HepG2 (cell line): ENCODE results near the gene SPTBN4. TPM values are rescaled to one million over a fixed set of nuclear protein-coding genes. Genes with fewer than 3 reads are reported as not detected.

Source experiments
- ATAC-seq: fragments of 200-7000 bp; cut with Tn5 transposase; 3 replicates; pipeline ENCODE4 v1.9.1; 2020; ENCODE audit warnings: mild to moderate bottlenecking, moderate library complexity
- BruUV-seq: library from RNA; stranded (reverse); fragments of 400-500 nt; replicated peaks from 2 replicates; lab custom pipeline; 2021; lab: Mats Ljungman, UMichigan
- CTCF ChIA-PET: fragments of 300-600 bp; formaldehyde crosslinking; extraction: SDS; loops from one replicate; lab custom pipeline; 2021; ENCODE audit warnings: low total read pairs, inconsistent platforms, low intra/inter-chr PET ratio; lab: Yijun Ruan, JAX
- POLR2A ChIA-PET: fragments of 350-600 bp; sonication (Branson Sonifier 250); formaldehyde crosslinking; loops from one replicate; lab custom pipeline; 2020; ENCODE audit warnings: antibody characterized with exemption, inconsistent platforms; lab: Yijun Ruan, JAX
- DNase-seq: peaks from one replicate; pipeline ENCODE4 v3.0.0-alpha.2; 2015; ENCODE audit warnings: low spot score
- FAIRE-seq: peaks from 3 replicates; lab custom pipeline; 2011; peaks lifted over from hg19 to GRCh38; lab: Jason Lieb, UNC
- H2AFZ ChIP-seq: one replicate; pipeline ENCODE4 v1.6.1; 2011; ENCODE audit warnings: low read length, inconsistent platforms
- H3K27ac ChIP-seq: fragments of 300-600 bp; 3 replicates; pipeline ENCODE4 v1.8.0; 2011; ENCODE audit warnings: mixed run types, mild to moderate bottlenecking, mixed read lengths, low read length, inconsistent platforms; ENCODE audit not compliant: insufficient read depth; ENCODE audit errors: extremely low read length
- H3K27me3 ChIP-seq, 2 experiments: fragments of 200-600 bp in 1 of 2; 2 replicates in 1 of 2; 3 replicates in 1 of 2; pipeline versions ENCODE4 v1.6.0 to v1.8.0; 2011; ENCODE audit warnings: low read length in 2 of 2, mild to moderate bottlenecking in 2 of 2, moderate library complexity in 2 of 2, inconsistent platforms in 1 of 2; ENCODE audit not compliant: insufficient read depth in 2 of 2, control insufficient read depth in 1 of 2
- H3K36me3 ChIP-seq, 2 experiments: fragments of 200-600 bp in 1 of 2; replicated peaks in 1 of 2; 2 replicates in 1 of 2; 3 replicates in 1 of 2; pipeline versions ENCODE4 v1.5.1 to v1.8.0; 2011; ENCODE audit warnings: low read length in 2 of 2, inconsistent platforms in 1 of 2; ENCODE audit not compliant: insufficient read depth in 2 of 2, control insufficient read depth in 1 of 2
- H3K4me1 ChIP-seq: 2 replicates; pipeline ENCODE4 v1.5.1; 2012; ENCODE audit warnings: low read length, inconsistent platforms; ENCODE audit not compliant: insufficient read depth
- H3K4me2 ChIP-seq: 2 replicates; pipeline ENCODE4 v1.6.0; 2011; ENCODE audit warnings: low read depth, low read length, inconsistent platforms
- H3K4me3 ChIP-seq, 3 experiments: fragments of 200-600 bp in 1 of 3; sonication (generic), shearing (Covaris generic) in 1 of 3; replicated peaks in 1 of 3; 2 replicates each; pipeline ENCODE4 v1.5.1; 2011 to 2016; ENCODE audit warnings: low read length in 3 of 3, inconsistent platforms in 2 of 3, low read depth in 2 of 3, mild to moderate bottlenecking in 2 of 3, control low read depth in 1 of 3, mixed read lengths in 1 of 3; ENCODE audit not compliant: insufficient read depth in 1 of 3
- H3K79me2 ChIP-seq: one replicate; pipeline ENCODE4 v1.6.1; 2011; ENCODE audit warnings: low read length, inconsistent platforms; ENCODE audit not compliant: insufficient read depth
- H3K9ac ChIP-seq: 2 replicates; pipeline ENCODE4 v1.6.0; 2011; ENCODE audit warnings: mild to moderate bottlenecking, low read depth, low read length, inconsistent platforms; ENCODE audit not compliant: insufficient read depth
- H3K9me3 ChIP-seq: 2 replicates; pipeline ENCODE4 v1.5.1; 2012; ENCODE audit warnings: mild to moderate bottlenecking, low read length
- H4K20me1 ChIP-seq: 2 replicates; pipeline ENCODE4 v1.6.0; 2011; ENCODE audit warnings: inconsistent platforms, mild to moderate bottlenecking, low read length, moderate library complexity; ENCODE audit not compliant: insufficient read depth
- ATF2 ChIP-seq: sonication (generic); formaldehyde crosslinking; IDR thresholded peaks from 2 replicates; pipeline ENCODE4 v1.4.0; 2020; ENCODE audit warnings: missing genetic modification reagents
- CHD2 ChIP-seq: IDR thresholded peaks from 2 replicates; pipeline ENCODE4 v1.6.1; 2011; ENCODE audit warnings: low read depth, low read length, improper control_type of control experiment
- DBP ChIP-seq: sonication (generic); formaldehyde crosslinking; IDR thresholded peaks from 2 replicates; pipeline ENCODE4 v1.4.0; 2020; ENCODE audit warnings: missing genetic modification reagents; ENCODE audit errors: not compliant biosample characterization
- FOSL1 ChIP-seq: sonication (generic); formaldehyde crosslinking; IDR thresholded peaks from 2 replicates; pipeline ENCODE4 v1.9.0; 2021; ENCODE audit warnings: missing genetic modification reagents, borderline replicate concordance
- GPN1 ChIP-seq: sonication (generic); formaldehyde crosslinking; IDR thresholded peaks from 2 replicates; pipeline ENCODE4 v1.5.1; 2020; ENCODE audit warnings: missing genetic modification reagents, borderline replicate concordance
- HDAC1 ChIP-seq: sonication (generic); formaldehyde crosslinking; IDR thresholded peaks from 2 replicates; pipeline ENCODE4 v1.5.1; 2020; ENCODE audit warnings: mild to moderate bottlenecking, missing genetic modification reagents
- HNF4G ChIP-seq, 2 experiments: sonication (generic) in 1 of 2; formaldehyde crosslinking in 1 of 2; IDR thresholded peaks; 2 replicates each; pipeline versions ENCODE4 v1.4.0 to v1.6.1; 2011 to 2020; ENCODE audit warnings: borderline replicate concordance in 2 of 2, low read depth in 2 of 2, mild to moderate bottlenecking in 2 of 2, low read length in 1 of 2, missing genetic modification reagents in 1 of 2, moderate library complexity in 1 of 2
- HNRNPLL ChIP-seq: fragments of 200-400 bp; formaldehyde crosslinking; IDR thresholded peaks from 2 replicates; pipeline ENCODE4 v1.6.1; 2017; ENCODE audit warnings: mild to moderate bottlenecking, low read depth, low read length; ENCODE audit not compliant: poor library complexity, severe bottlenecking
- MBNL3 ChIP-seq: fragments of 250-450 bp; sonication (Bioruptor Pico); conservative IDR thresholded peaks from 2 replicates; pipeline ENCODE4 v1.8.0; 2022; ENCODE audit warnings: mild to moderate bottlenecking, inconsistent platforms
- NFKBIZ ChIP-seq: IDR thresholded peaks from 2 replicates; pipeline ENCODE4 v1.6.1; 2018; ENCODE audit warnings: missing genetic modification reagents, missing compliant biosample characterization
- POLR2AphosphoS5 ChIP-seq: IDR thresholded peaks from 2 replicates; pipeline ENCODE4 v1.6.1; 2012; ENCODE audit warnings: low read depth, low read length
- ZNF335 ChIP-seq: sonication (generic); formaldehyde crosslinking; IDR thresholded peaks from 2 replicates; pipeline ENCODE4 v1.4.0; 2020; ENCODE audit warnings: missing genetic modification reagents
- WGBS: methylation state at CpG from one replicate; pipeline ENCODE4 v1.1.6; 2017; ENCODE audit warnings: low lambda C conversion rate; 5-methylcytosine and 5-hydroxymethylcytosine counted together
- in situ Hi-C: cut with HindIII; loops from 2 replicates; pipeline ENCODE4 v1.10.0; 2017; ENCODE audit warnings: low pct_unique_long_range_greater_than_20kb; ENCODE audit not compliant: extremely low pct_ligation_motif_present
- intact Hi-C: fragments of 100-400 bp; cut with micrococcal nuclease; formaldehyde crosslinking; loops from one replicate; pipeline ENCODE4 v1.10.0; 2022; ENCODE audit not compliant: unreplicated experiment
- polyA plus RNA-seq, 8 experiments: library from polyadenylated mRNA; depleted of rRNA in 3 of 8; stranded (reverse) in 7 of 8; unstranded in 1 of 8; fragments of >200 nt; fragmentation: Illumina TruSeq in 4 of 8; extraction: Trizol in 4 of 8; gene quantifications; 2 replicates each; pipeline versions ENCODE4 v1.2.1 to v1.2.3, GENCODE V29; 2011 to 2016; ENCODE audit warnings: low read depth in 4 of 8, missing spikeins in 1 of 8, mixed read lengths in 1 of 8; ENCODE audit not compliant: insufficient read depth in 1 of 8
- total RNA-seq, 5 experiments: library from RNA; depleted of rRNA; stranded (reverse); fragments of >200 nt; fragmentation: Illumina TruSeq; extraction: Trizol; gene quantifications; 2 replicates each; pipeline ENCODE4 v1.2.3, GENCODE V29; 2016; ENCODE audit warnings: low read depth in 1 of 5
- TF ChIP-seq, protein P1 (sequence below), 2 experiments: IDR thresholded peaks; 2 replicates each; pipeline ENCODE4 v1.6.1; 2011 to 2012; ENCODE audit warnings: low read length in 2 of 2, borderline replicate concordance in 1 of 2, low read depth in 1 of 2, mild to moderate bottlenecking in 1 of 2, moderate library complexity in 1 of 2

Gene SPTBN4
- total and polyA plus RNA-seq, 2 of the 13 experiments (the other 11 are each of a cell fraction or from before 2014, with no cell fraction given), result 0.11 TPM

GRCh38 chr19:40523322-40524047 lies 56.7 kb downstream of the SPTBN4 start (continued):
- TF ChIP-seq, protein P1, sequence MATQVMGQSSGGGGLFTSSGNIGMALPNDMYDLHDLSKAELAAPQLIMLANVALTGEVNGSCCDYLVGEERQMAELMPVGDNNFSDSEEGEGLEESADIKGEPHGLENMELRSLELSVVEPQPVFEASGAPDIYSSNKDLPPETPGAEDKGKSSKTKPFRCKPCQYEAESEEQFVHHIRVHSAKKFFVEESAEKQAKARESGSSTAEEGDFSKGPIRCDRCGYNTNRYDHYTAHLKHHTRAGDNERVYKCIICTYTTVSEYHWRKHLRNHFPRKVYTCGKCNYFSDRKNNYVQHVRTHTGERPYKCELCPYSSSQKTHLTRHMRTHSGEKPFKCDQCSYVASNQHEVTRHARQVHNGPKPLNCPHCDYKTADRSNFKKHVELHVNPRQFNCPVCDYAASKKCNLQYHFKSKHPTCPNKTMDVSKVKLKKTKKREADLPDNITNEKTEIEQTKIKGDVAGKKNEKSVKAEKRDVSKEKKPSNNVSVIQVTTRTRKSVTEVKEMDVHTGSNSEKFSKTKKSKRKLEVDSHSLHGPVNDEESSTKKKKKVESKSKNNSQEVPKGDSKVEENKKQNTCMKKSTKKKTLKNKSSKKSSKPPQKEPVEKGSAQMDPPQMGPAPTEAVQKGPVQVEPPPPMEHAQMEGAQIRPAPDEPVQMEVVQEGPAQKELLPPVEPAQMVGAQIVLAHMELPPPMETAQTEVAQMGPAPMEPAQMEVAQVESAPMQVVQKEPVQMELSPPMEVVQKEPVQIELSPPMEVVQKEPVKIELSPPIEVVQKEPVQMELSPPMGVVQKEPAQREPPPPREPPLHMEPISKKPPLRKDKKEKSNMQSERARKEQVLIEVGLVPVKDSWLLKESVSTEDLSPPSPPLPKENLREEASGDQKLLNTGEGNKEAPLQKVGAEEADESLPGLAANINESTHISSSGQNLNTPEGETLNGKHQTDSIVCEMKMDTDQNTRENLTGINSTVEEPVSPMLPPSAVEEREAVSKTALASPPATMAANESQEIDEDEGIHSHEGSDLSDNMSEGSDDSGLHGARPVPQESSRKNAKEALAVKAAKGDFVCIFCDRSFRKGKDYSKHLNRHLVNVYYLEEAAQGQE (IDR thresholded peaks at IDR 0.05; ENCODE audit: borderline replicate concordance in 1 of 2, low read depth in 1 of 2, low read length in 2 of 2), result no peak
- 0 out of 2 replicates have a peak, but pooled peaks have one; percentile 15 for TF ChIP-seq ATF2 (CRISPR knock-in tag)
- TF ChIP-seq HNF4G (IDR thresholded peaks at IDR 0.05; ENCODE audit: borderline replicate concordance, low read depth, low read length), result peak; percentile 99
- TF ChIP-seq HNF4G (CRISPR knock-in tag; IDR thresholded peaks at IDR 0.05; ENCODE audit: borderline replicate concordance, low read depth), result peak; percentile 94

GRCh38 chr19:40524133-40524549 lies 57.3 kb downstream of the SPTBN4 start:
- no peak overlapping the region for H3K9ac ChIP-seq
- H2AFZ ChIP-seq, result no peak overlapping the region
- H3K36me3 ChIP-seq, result no peaks in the 10 kb centered on the region
- ATAC-seq (no peak), DNase-seq (no peak), FAIRE-seq (no peak)
- no peak overlapping the region for H3K4me2 ChIP-seq
- H3K79me2 ChIP-seq, result no peaks in the 10 kb centered on the region
- H4K20me1 ChIP-seq, result no peaks in the 10 kb centered on the region
- H3K27ac ChIP-seq, result no peak overlapping the region
- H3K27me3 ChIP-seq, result no peaks in the 10 kb centered on the region; a peak in 1 of 5 replicates
- BruUV-seq, result no TSS peak
- WGBS, result 8% methylated on average over 5 of the region's 5 CpGs
- intact Hi-C loops, result loop anchor here (10.0 kb wide), 2 partner anchors 59 to 219 kb away; partner anchors contain the start of genes BLVRB and SPTBN4
- ChIA-PET CTCF (no interaction called here), POLR2A (interaction anchor here (0.6 kb wide), 1 partner anchor 62 kb away, joined by 3 read pairs; no protein-coding TSS in a partner anchor)
- H3K4me1 ChIP-seq, result peaks cover 23% of the 10 kb centered on the region
- no peak overlapping the region for H3K4me3 ChIP-seq
- in situ Hi-C loops, result no loop called here
- no peaks in the 10 kb centered on the region for H3K9me3 ChIP-seq
- TF ChIP-seq POLR2AphosphoS5 (no peak), HNRNPLL (no peak), MBNL3 (CRISPR knock-in tag) (no peak), ZNF335 (no peak), DBP (CRISPR knock-in tag) (no peak), CHD2 (no peak), GPN1 (CRISPR knock-in tag) (no peak), HDAC1 (CRISPR knock-in tag) (no peak), NFKBIZ (CRISPR knock-in tag) (no peak), FOSL1 (no peak)
